Activated T-cell treated with anti-CD3 and anti-CD28 coated beads, Interleukin-2, amount 50 U/mL, for 4 hours (primary cell): ENCODE measurements around the gene EYA2. TPM values are rescaled to one million over a fixed set of nuclear protein-coding genes. Genes with fewer than 3 reads are reported as not detected.

ENCODE experiments used
- ATAC-seq, 2 donors: fragments of 200-7000 bp; cut with Tn5 transposase; one replicate each; pipeline ENCODE4 v1.10.0; 2021
- DNase-seq: peaks from one replicate; pipeline ENCODE4 v3.0.0-alpha.2; 2020
- H3K27me3 Mint-ChIP-seq: one replicate; pipeline ENCODE4 v1.8.0; 2021; ENCODE audit warnings: low read depth, mixed read lengths
- H3K36me3 Mint-ChIP-seq: one replicate; pipeline ENCODE4 v1.8.0; 2022; ENCODE audit warnings: mixed read lengths; ENCODE audit not compliant: insufficient read depth
- H3K4me1 Mint-ChIP-seq: one replicate; pipeline ENCODE4 v1.8.0; 2021; ENCODE audit warnings: low read depth, mixed read lengths
- H3K4me3 Mint-ChIP-seq: one replicate; pipeline ENCODE4 v1.8.0; 2021; ENCODE audit warnings: mild to moderate bottlenecking, moderate library complexity, mixed read lengths
- H3K9me3 Mint-ChIP-seq: one replicate; pipeline ENCODE4 v1.8.0; 2021; ENCODE audit warnings: mixed read lengths
- total RNA-seq, 3 donors: library from RNA; stranded (reverse); gene quantifications; one replicate each; pipeline ENCODE4 v1.2.1, GENCODE V29; 2021

Gene EYA2
- total RNA-seq, 3 donors from 2014 or later = not detected

- ATAC-seq = no peak
- Mint-ChIP-seq H3K36me3 (no peaks in the 10 kb centered on the region), H3K4me3 (no peak overlapping the region)
These were observed 191.7 kb downstream of the EYA2 start for GRCh38 chr20:47086316-47086715.

GRCh38 chr20:47088335-47088734 is 193.7 kb downstream of the EYA2 start:
- ATAC-seq (no peak), DNase-seq (no peak)
- Mint-ChIP-seq H3K27me3 (peaks cover 2% of the 10 kb centered on the region), H3K9me3 (no peaks in the 10 kb centered on the region), H3K4me1 (no peaks in the 10 kb centered on the region), H3K4me3 (no peak overlapping the region), H3K36me3 (no peaks in the 10 kb centered on the region)

More at GRCh38 chr20:47086316-47086715, 191.7 kb downstream of the EYA2 start:
- no peak for DNase-seq
- peaks cover 10% of the 10 kb centered on the region for H3K27me3 Mint-ChIP-seq
- no peaks in the 10 kb centered on the region for H3K9me3 Mint-ChIP-seq
- H3K4me1 Mint-ChIP-seq = no peaks in the 10 kb centered on the region

GRCh38 chr20:47089151-47089550 is 194.5 kb downstream of the EYA2 start:
- Mint-ChIP-seq H3K9me3 (no peaks in the 10 kb centered on the region), H3K36me3 (no peaks in the 10 kb centered on the region), H3K4me1 (no peaks in the 10 kb centered on the region), H3K27me3 (no peaks in the 10 kb centered on the region), H3K4me3 (no peak overlapping the region)
- ATAC-seq = no peak
- DNase-seq = no peak

GRCh38 chr20:47090835-47091234 is 196.2 kb downstream of the EYA2 start:
- Mint-ChIP-seq H3K4me3 (no peak overlapping the region), H3K27me3 (no peaks in the 10 kb centered on the region), H3K36me3 (no peaks in the 10 kb centered on the region), H3K9me3 (peaks cover 4% of the 10 kb centered on the region), H3K4me1 (no peaks in the 10 kb centered on the region)
- ATAC-seq (no peak), DNase-seq (no peak)

DNA sequence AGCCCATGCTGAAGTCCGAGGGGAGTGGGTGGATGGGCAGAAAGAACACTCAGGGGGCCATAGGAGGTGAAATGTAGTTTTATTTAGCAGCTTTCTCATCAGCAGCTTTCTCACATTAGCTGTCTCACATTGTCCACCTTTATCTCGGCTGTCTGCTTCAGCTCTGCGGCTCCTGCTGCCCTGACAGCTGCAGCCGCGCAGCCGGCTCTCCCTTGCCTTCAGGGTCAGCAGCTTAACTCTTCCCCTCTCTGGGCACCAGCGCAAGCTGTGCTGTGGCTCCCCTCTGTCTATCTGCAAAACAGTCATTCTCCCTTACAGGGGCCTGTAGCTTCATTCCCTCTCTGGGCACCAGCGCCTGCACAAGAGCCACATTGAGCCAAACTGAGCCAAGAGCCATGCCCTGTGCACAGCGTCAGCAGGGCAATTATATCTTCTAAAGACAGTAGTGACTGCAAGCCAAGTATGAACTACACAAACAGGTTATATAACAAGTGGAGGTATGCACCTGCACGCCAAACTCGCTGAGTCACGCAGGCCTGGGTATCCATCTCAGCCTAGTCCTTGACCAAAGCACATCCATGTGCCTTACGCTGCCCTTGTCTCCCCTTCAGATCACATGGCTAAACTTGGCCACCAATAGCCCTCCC is 198.8 kb downstream of the EYA2 start:
- no peak for DNase-seq
- H3K9me3 Mint-ChIP-seq = peaks cover 4% of the 10 kb centered on the region
- no peaks in the 10 kb centered on the region for H3K4me1 Mint-ChIP-seq
- H3K4me3 Mint-ChIP-seq = no peak overlapping the region
- no peaks in the 10 kb centered on the region for H3K36me3 Mint-ChIP-seq
- no peak for ATAC-seq
- peaks cover 2% of the 10 kb centered on the region for H3K27me3 Mint-ChIP-seq

DNA sequence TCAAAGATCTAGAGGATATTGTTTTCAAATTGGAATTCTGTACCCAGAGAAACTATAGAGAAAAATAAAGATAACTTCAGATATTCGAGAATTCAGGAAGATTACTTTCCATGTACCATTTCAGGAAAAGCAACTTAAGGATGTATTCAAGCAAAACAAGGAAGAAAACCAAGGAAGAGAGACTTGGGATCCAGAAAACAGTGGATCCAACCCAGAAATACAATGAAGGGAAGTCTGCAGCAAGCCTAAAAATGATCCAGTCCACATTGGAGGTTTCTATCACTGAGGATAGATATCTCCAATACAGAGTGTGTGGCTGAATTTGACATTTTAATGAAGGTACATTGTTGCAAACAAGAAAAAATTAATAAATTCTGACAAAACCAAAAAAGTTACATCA is 201.0 kb downstream of the EYA2 start:
- Mint-ChIP-seq H3K9me3 (peaks cover 4% of the 10 kb centered on the region), H3K4me1 (no peaks in the 10 kb centered on the region), H3K27me3 (peaks cover 14% of the 10 kb centered on the region), H3K4me3 (no peak overlapping the region), H3K36me3 (no peaks in the 10 kb centered on the region)
- DNase-seq (no peak), ATAC-seq (no peak)

GRCh38 chr20:47097691-47098622 is 203.3 kb downstream of the EYA2 start:
- H3K4me1 Mint-ChIP-seq = no peaks in the 10 kb centered on the region
- H3K9me3 Mint-ChIP-seq = peaks cover 4% of the 10 kb centered on the region
- no peaks in the 10 kb centered on the region for H3K36me3 Mint-ChIP-seq
- DNase-seq (no peak), ATAC-seq (no peak)
- H3K27me3 Mint-ChIP-seq = peaks cover 18% of the 10 kb centered on the region
- no peak overlapping the region for H3K4me3 Mint-ChIP-seq

DNA sequence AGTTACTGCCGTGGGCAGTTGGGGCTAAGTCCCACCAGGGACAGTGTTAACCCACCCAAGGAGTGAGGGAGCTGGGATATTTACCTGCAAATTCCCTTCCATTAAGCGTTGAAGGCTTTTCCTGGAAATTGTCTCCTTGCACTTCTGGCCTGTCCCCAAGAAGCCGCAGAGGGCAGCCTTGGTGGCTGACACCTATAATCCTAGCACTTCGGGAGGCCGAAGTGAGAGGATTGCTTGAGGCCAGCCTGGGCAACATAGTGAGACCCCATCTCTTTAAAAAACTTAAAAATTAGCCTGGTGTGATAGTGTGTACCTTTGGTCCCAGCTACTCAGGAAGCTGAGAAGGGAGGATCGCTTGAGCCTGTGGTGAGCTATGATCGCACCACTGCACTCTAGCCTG is 204.4 kb downstream of the EYA2 start:
- peaks cover 9% of the 10 kb centered on the region for H3K9me3 Mint-ChIP-seq
- no peak overlapping the region for H3K4me3 Mint-ChIP-seq
- H3K27me3 Mint-ChIP-seq = peaks cover 18% of the 10 kb centered on the region
- H3K36me3 Mint-ChIP-seq = no peaks in the 10 kb centered on the region
- no peak for DNase-seq
- no peaks in the 10 kb centered on the region for H3K4me1 Mint-ChIP-seq
- ATAC-seq = no peak

- no peak for ATAC-seq
- Mint-ChIP-seq H3K9me3 (peaks cover 9% of the 10 kb centered on the region), H3K36me3 (no peaks in the 10 kb centered on the region), H3K4me1 (no peaks in the 10 kb centered on the region), H3K4me3 (no peak overlapping the region), H3K27me3 (peaks cover 18% of the 10 kb centered on the region)
- no peak for DNase-seq
These were observed 205.3 kb downstream of the EYA2 start for GRCh38 chr20:47099825-47100441.

GRCh38 chr20:47102629-47103028 is 208.0 kb downstream of the EYA2 start:
- H3K4me1 Mint-ChIP-seq = no peaks in the 10 kb centered on the region
- H3K4me3 Mint-ChIP-seq = no peak overlapping the region
- H3K27me3 Mint-ChIP-seq = peaks cover 20% of the 10 kb centered on the region
- ATAC-seq (no peak), DNase-seq (no peak)
- H3K9me3 Mint-ChIP-seq = peaks cover 5% of the 10 kb centered on the region
- H3K36me3 Mint-ChIP-seq = no peaks in the 10 kb centered on the region

GRCh38 chr20:47106786-47107185 is 212.1 kb downstream of the EYA2 start:
- H3K9me3 Mint-ChIP-seq = peaks cover 5% of the 10 kb centered on the region
- H3K36me3 Mint-ChIP-seq = no peaks in the 10 kb centered on the region
- no peaks in the 10 kb centered on the region for H3K4me1 Mint-ChIP-seq
- no peak overlapping the region for H3K4me3 Mint-ChIP-seq
- peaks cover 6% of the 10 kb centered on the region for H3K27me3 Mint-ChIP-seq
- DNase-seq (no peak), ATAC-seq (no peak)

DNA sequence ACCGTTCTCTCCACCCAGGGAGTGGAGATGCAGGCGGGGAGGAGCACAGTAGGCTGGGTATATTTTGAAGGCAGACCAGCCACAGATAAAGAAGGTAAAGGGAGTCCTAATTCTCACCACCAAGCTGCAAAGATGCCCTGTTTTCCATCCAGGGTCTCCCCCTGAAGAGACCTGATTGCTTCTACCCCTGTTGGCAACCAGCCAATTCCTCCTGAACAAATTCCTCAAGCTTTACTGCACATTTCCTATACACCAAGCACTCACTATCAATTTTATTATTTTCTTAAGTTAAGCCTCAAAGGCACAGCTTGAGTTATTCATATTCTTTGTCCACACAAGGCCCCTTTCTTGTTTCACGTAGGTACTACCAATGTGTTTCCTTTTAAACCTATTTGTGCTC is 214.4 kb downstream of the EYA2 start:
- Mint-ChIP-seq H3K9me3 (no peaks in the 10 kb centered on the region), H3K27me3 (peaks cover 2% of the 10 kb centered on the region), H3K4me3 (no peak overlapping the region), H3K36me3 (no peaks in the 10 kb centered on the region), H3K4me1 (no peaks in the 10 kb centered on the region)
- no peak for ATAC-seq
- DNase-seq = no peak

GRCh38 chr20:47110819-47111218 is 216.2 kb downstream of the EYA2 start:
- DNase-seq = no peak
- Mint-ChIP-seq H3K36me3 (no peaks in the 10 kb centered on the region), H3K27me3 (peaks cover 4% of the 10 kb centered on the region)

DNA sequence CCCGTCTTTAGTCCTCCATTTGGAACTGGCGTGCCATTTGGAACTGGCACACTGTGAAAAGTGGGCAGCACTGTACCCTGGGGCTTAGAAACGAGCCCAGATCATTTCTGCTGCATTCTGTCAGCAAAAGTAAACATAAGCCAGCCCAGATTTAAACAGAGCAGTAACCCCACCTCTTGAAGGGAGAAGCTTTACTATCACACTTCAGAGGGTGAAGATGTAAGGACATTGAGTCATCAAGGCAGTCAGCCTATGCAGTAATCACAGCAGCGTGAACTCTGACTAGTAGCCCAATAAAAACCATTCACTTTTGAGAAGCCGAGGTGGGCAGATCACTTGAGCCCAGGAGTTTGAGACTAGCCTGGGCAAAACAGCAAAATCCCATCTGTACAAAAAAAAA is 216.9 kb downstream of the EYA2 start:
- no peak overlapping the region for H3K4me3 Mint-ChIP-seq
- no peaks in the 10 kb centered on the region for H3K36me3 Mint-ChIP-seq
- peaks cover 4% of the 10 kb centered on the region for H3K27me3 Mint-ChIP-seq
- DNase-seq (no peak), ATAC-seq (no peak)
- no peaks in the 10 kb centered on the region for H3K9me3 Mint-ChIP-seq
- H3K4me1 Mint-ChIP-seq = no peaks in the 10 kb centered on the region

More at GRCh38 chr20:47110819-47111218, 216.2 kb downstream of the EYA2 start:
- Mint-ChIP-seq H3K4me3 (no peak overlapping the region), H3K4me1 (no peaks in the 10 kb centered on the region), H3K9me3 (no peaks in the 10 kb centered on the region)
- ATAC-seq = no peak
